IMR-90 (cell line): ENCODE measurements around the gene C16orf92. TPM values are rescaled to one million over a fixed set of nuclear protein-coding genes. Genes with fewer than 3 reads are reported as not detected.

Source experiments
- ATAC-seq: fragments of 200-7000 bp; cut with Tn5 transposase; 2 replicates; pipeline ENCODE4 v1.9.1; 2020; ENCODE audit warnings: low read depth, mild to moderate bottlenecking, moderate library complexity
- BruUV-seq: library from RNA; stranded (reverse); fragments of 400-500 nt; replicated peaks from 2 replicates; lab custom pipeline; 2021; lab: Mats Ljungman, UMichigan
- CTCF ChIA-PET: fragments of 300-600 bp; formaldehyde crosslinking; extraction: SDS; loops from one replicate; lab custom pipeline; 2021; ENCODE audit warnings: antibody characterized with exemption; lab: Yijun Ruan, JAX
- POLR2A ChIA-PET: fragments of 300-600 bp; sonication (Branson Sonifier 250); formaldehyde crosslinking; loops from one replicate; lab custom pipeline; 2022; ENCODE audit warnings: antibody characterized with exemption; ENCODE audit not compliant: unreplicated experiment; lab: Charles Lee
- DNase-seq: peaks from one replicate; pipeline ENCODE4 v3.0.0; 2013
- H2AFZ ChIP-seq: replicated peaks from 2 replicates; pipeline ENCODE3; 2013; ENCODE audit warnings: low read length, mild to moderate bottlenecking; ENCODE audit not compliant: poor library complexity
- H2AK5ac ChIP-seq: 2 replicates; pipeline ENCODE4 v1.6.1; 2013; ENCODE audit warnings: low read depth, low read length, inconsistent platforms
- H2AK9ac ChIP-seq: replicated peaks from 2 replicates; pipeline ENCODE3; 2013; ENCODE audit warnings: mild to moderate bottlenecking, low read depth, low read length, moderate library complexity; ENCODE audit not compliant: poor library complexity
- H2BK120ac ChIP-seq: 2 replicates; pipeline ENCODE4 v1.6.1; 2013; ENCODE audit warnings: low read depth, low read length, inconsistent platforms
- H2BK15ac ChIP-seq: 3 replicates; pipeline ENCODE4 v1.6.1; 2013; ENCODE audit warnings: low read depth, low read length, inconsistent platforms
- H2BK20ac ChIP-seq: 2 replicates; pipeline ENCODE4 v1.6.1; 2013; ENCODE audit warnings: low read depth, mild to moderate bottlenecking, inconsistent platforms, low read length, moderate library complexity
- H2BK5ac ChIP-seq: 2 replicates; pipeline ENCODE4 v1.6.1; 2013; ENCODE audit warnings: mild to moderate bottlenecking, low read depth, low read length, inconsistent platforms; ENCODE audit not compliant: poor library complexity, severe bottlenecking
- H3K14ac ChIP-seq: replicated peaks from 2 replicates; pipeline ENCODE4 v1.6.1; 2013; ENCODE audit warnings: low read depth, low read length, inconsistent platforms
- H3K18ac ChIP-seq: 2 replicates; pipeline ENCODE4 v1.6.1; 2013; ENCODE audit warnings: low read depth, low read length, control low read depth
- H3K23ac ChIP-seq: 2 replicates; pipeline ENCODE4 v1.6.1; 2013; ENCODE audit warnings: low read depth, low read length, inconsistent platforms
- H3K27ac ChIP-seq: 2 replicates; pipeline ENCODE4 v1.5.1; 2013; ENCODE audit warnings: mild to moderate bottlenecking, control low read depth, low read length; ENCODE audit not compliant: insufficient read depth
- H3K27me3 ChIP-seq: 2 replicates; pipeline ENCODE4 v1.6.1; 2013; ENCODE audit warnings: low read length; ENCODE audit not compliant: control insufficient read depth, insufficient read depth
- H3K36me3 ChIP-seq: 2 replicates; pipeline ENCODE4 v1.6.1; 2013; ENCODE audit warnings: low read length, mixed read lengths; ENCODE audit not compliant: control insufficient read depth, insufficient read depth
- H3K4ac ChIP-seq: 2 replicates; pipeline ENCODE4 v1.6.1; 2013; ENCODE audit warnings: low read depth, low read length, inconsistent platforms
- H3K4me1 ChIP-seq: 2 replicates; pipeline ENCODE4 v1.6.1; 2013; ENCODE audit warnings: low read length, mixed read lengths; ENCODE audit not compliant: control insufficient read depth, insufficient read depth
- H3K4me2 ChIP-seq: 2 replicates; pipeline ENCODE4 v1.6.1; 2013; ENCODE audit warnings: low read depth, mild to moderate bottlenecking, control low read depth, low read length, moderate library complexity
- H3K4me3 ChIP-seq: 2 replicates; pipeline ENCODE4 v1.5.1; 2013; ENCODE audit warnings: low read depth, mild to moderate bottlenecking, control low read depth, low read length, moderate library complexity; ENCODE audit not compliant: insufficient read depth
- H3K56ac ChIP-seq: 2 replicates; pipeline ENCODE4 v1.6.1; 2013; ENCODE audit warnings: low read length, inconsistent platforms; ENCODE audit not compliant: insufficient read depth; ENCODE audit errors: extremely low read depth
- H3K79me1 ChIP-seq, 2 experiments: 2 replicates each; pipeline ENCODE4 v1.6.1; 2013; ENCODE audit warnings: low read length in 2 of 2, inconsistent platforms in 1 of 2, low read depth in 1 of 2
- H3K9ac ChIP-seq: 2 replicates; pipeline ENCODE4 v1.6.1; 2013; ENCODE audit warnings: low read depth, low read length, control low read depth
- H3K9me1 ChIP-seq: 2 replicates; pipeline ENCODE4 v1.6.1; 2013; ENCODE audit warnings: low read length, inconsistent platforms; ENCODE audit not compliant: insufficient read depth
- H3K9me3 ChIP-seq: 2 replicates; pipeline ENCODE4 v1.6.1; 2013; ENCODE audit warnings: low read length; ENCODE audit not compliant: control insufficient read depth, insufficient read depth
- H4K20me1 ChIP-seq: 2 replicates; pipeline ENCODE4 v1.6.1; 2013; ENCODE audit warnings: low read length, inconsistent platforms; ENCODE audit not compliant: insufficient read depth
- H4K5ac ChIP-seq: 2 replicates; pipeline ENCODE4 v1.6.1; 2013; ENCODE audit warnings: mild to moderate bottlenecking, low read depth, low read length, control low read depth
- H4K8ac ChIP-seq, 2 experiments: 2 replicates each; pipeline ENCODE4 v1.6.1; 2013; ENCODE audit warnings: low read depth in 2 of 2, low read length in 2 of 2, control low read depth in 1 of 2, inconsistent platforms in 1 of 2
- H4K91ac ChIP-seq: 2 replicates; pipeline ENCODE4 v1.6.1; 2013; ENCODE audit warnings: low read depth, low read length, inconsistent platforms; ENCODE audit not compliant: insufficient read depth
- BHLHE40 ChIP-seq: fragments of 150-350 bp; IDR thresholded peaks from 2 replicates; pipeline ENCODE4 v1.6.1; 2016; ENCODE audit warnings: mild to moderate bottlenecking, low read depth, low read length
- CEBPB ChIP-seq: IDR thresholded peaks from 2 replicates; pipeline ENCODE4 v1.6.1; 2012; ENCODE audit warnings: low read depth, low read length, improper control_type of control experiment
- CHD1 ChIP-seq: IDR thresholded peaks from 2 replicates; pipeline ENCODE4 v1.6.1; 2012; ENCODE audit warnings: low read depth, low read length, improper control_type of control experiment
- FOS ChIP-seq: fragments of 150-350 bp; IDR thresholded peaks from 2 replicates; pipeline ENCODE4 v1.6.1; 2016; ENCODE audit warnings: low read depth, low read length
- MAZ ChIP-seq: IDR thresholded peaks from 2 replicates; pipeline ENCODE4 v1.6.1; 2012; ENCODE audit warnings: low read depth, mild to moderate bottlenecking, low read length, improper control_type of control experiment, moderate library complexity, borderline replicate concordance
- MXI1 ChIP-seq: IDR thresholded peaks from 2 replicates; pipeline ENCODE4 v1.6.1; 2012; ENCODE audit warnings: low read depth, mild to moderate bottlenecking, low read length, moderate library complexity, borderline replicate concordance
- NFE2L2 ChIP-seq: fragments of 150-350 bp; IDR thresholded peaks from 2 replicates; pipeline ENCODE4 v1.6.1; 2016; ENCODE audit warnings: low read depth, mild to moderate bottlenecking, low read length
- POLR2A ChIP-seq: IDR thresholded peaks from 2 replicates; pipeline ENCODE4 v1.6.1; 2012; ENCODE audit warnings: mild to moderate bottlenecking, low read depth, low read length
- RAD21 ChIP-seq: IDR thresholded peaks from 2 replicates; pipeline ENCODE4 v1.6.1; 2012; ENCODE audit warnings: low read length, improper control_type of control experiment
- RCOR1 ChIP-seq: IDR thresholded peaks from 2 replicates; pipeline ENCODE4 v1.6.1; 2012; ENCODE audit warnings: mild to moderate bottlenecking, low read length, improper control_type of control experiment; ENCODE audit not compliant: insufficient replicate concordance
- RFX5 ChIP-seq: IDR thresholded peaks from 2 replicates; pipeline ENCODE4 v1.8.0; 2012; ENCODE audit warnings: low read depth, mild to moderate bottlenecking, low read length, moderate library complexity
- SMC3 ChIP-seq: fragments of 150-350 bp; IDR thresholded peaks from 2 replicates; pipeline ENCODE4 v1.6.1; 2016; ENCODE audit warnings: low read depth, mild to moderate bottlenecking, antibody characterized with exemption, low read length, moderate library complexity
- WGBS, 2 experiments: methylation state at CpG; one replicate each; pipeline versions ENCODE4 v1.1.5 to v1.1.7; 2013; ENCODE audit warnings: missing lambda C conversion rate in 2 of 2; ENCODE audit not compliant: insufficient read length in 1 of 2; ENCODE audit errors: extremely low coverage in 2 of 2; 5-methylcytosine and 5-hydroxymethylcytosine counted together
- dilution Hi-C: fragments of 300-500 bp; cut with HindIII; formaldehyde crosslinking; loops from one replicate; pipeline ENCODE4 v1.14.3; 2018; ENCODE audit warnings: low sequenced_read_pairs; ENCODE audit not compliant: unreplicated experiment
- in situ Hi-C: fragments of 300-500 bp; cut with MboI; formaldehyde crosslinking; loops from 3 replicates; pipeline ENCODE4 v1.14.3; 2019; ENCODE audit warnings: low sequenced_read_pairs, inconsistent platforms, mixed read lengths
- intact Hi-C: fragments of 100-400 bp; cut with micrococcal nuclease; formaldehyde crosslinking; loops from 2 replicates; pipeline ENCODE4 v1.10.0; 2022
- polyA plus RNA-seq, 3 experiments: library from polyadenylated mRNA; depleted of rRNA; stranded (reverse); fragments of >200 nt; gene quantifications; 2 replicates each; pipeline ENCODE4 v1.2.3, GENCODE V29; 2012; ENCODE audit warnings: low replicate concordance in 1 of 3
- total RNA-seq: library from RNA; depleted of rRNA; stranded (reverse); fragments of >200 nt; gene quantifications from 2 replicates; pipeline ENCODE4 v1.2.3, GENCODE V29; 2012
- TF ChIP-seq, protein P1 (sequence below): fragments of 150-350 bp; IDR thresholded peaks from 2 replicates; pipeline ENCODE4 v1.6.1; 2017; ENCODE audit warnings: mild to moderate bottlenecking, antibody characterized with exemption, low read length, low read depth
- TF ChIP-seq, protein P2 (sequence below): conservative IDR thresholded peaks from 2 replicates; pipeline ENCODE4 v1.5.1; 2012; ENCODE audit warnings: mild to moderate bottlenecking, low read depth, low read length, improper control_type of control experiment
- TF ChIP-seq, protein P3 (sequence below): fragments of 150-350 bp; IDR thresholded peaks from 2 replicates; pipeline ENCODE4 v1.6.1; 2016; ENCODE audit warnings: low read depth, mild to moderate bottlenecking, low read length, moderate library complexity, borderline replicate concordance

C16orf92 gene
- total and polyA plus RNA-seq, 2 of the 4 experiments (the other 2 are of a cell fraction), result not detected

GRCh38 chr16:30009085-30009862, 13.7 kb upstream of the C16orf92 start:
- Histone ChIP-seq H3K56ac (no peak overlapping the region), H3K4me2 (no peak overlapping the region), H3K23ac (no peak overlapping the region), H3K9me1 (no peaks in the 10 kb centered on the region), H3K79me1 (no peaks in the 10 kb centered on the region; a peak in 1 of 4 replicates), H4K8ac (no peak overlapping the region), H3K4ac (no peak overlapping the region), H3K27me3 (peaks cover 27% of the 10 kb centered on the region), H2BK120ac (no peak overlapping the region), H3K14ac (no peak overlapping the region), H3K18ac (no peak overlapping the region), H3K4me1 (no peaks in the 10 kb centered on the region; the same call in 1 of the 2 replicates), H2BK15ac (no peak overlapping the region), H2AFZ (no peak overlapping the region), H2AK5ac (no peak overlapping the region), H2BK20ac (no peak overlapping the region), H2BK5ac (no peak overlapping the region), H3K36me3 (no peaks in the 10 kb centered on the region), H3K9me3 (no peaks in the 10 kb centered on the region), H4K20me1 (no peaks in the 10 kb centered on the region; the same call in 1 of the 2 replicates), H3K9ac (no peak overlapping the region), H4K91ac (no peak overlapping the region), H2AK9ac (no peak overlapping the region), H4K5ac (no peak overlapping the region), H3K27ac (no peak overlapping the region), H3K4me3 (no peak overlapping the region)
- no peak for ATAC-seq
- CTCF ChIA-PET, result no interaction called here
- dilution Hi-C loops (no loop called here), in situ Hi-C loops (no loop called here), intact Hi-C loops (no loop called here)
- BruUV-seq, result no TSS peak
- no peak for DNase-seq
- POLR2A ChIA-PET, result no interaction called here
- WGBS, 2 experiments, result 38% methylated on average over 6 of the region's 26 CpGs; no CpG with 5 or more reads in 1 of the 2 experiments
- TF ChIP-seq, protein P1, sequence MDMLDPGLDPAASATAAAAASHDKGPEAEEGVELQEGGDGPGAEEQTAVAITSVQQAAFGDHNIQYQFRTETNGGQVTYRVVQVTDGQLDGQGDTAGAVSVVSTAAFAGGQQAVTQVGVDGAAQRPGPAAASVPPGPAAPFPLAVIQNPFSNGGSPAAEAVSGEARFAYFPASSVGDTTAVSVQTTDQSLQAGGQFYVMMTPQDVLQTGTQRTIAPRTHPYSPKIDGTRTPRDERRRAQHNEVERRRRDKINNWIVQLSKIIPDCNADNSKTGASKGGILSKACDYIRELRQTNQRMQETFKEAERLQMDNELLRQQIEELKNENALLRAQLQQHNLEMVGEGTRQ, result no peak
- TF ChIP-seq, protein P2, sequence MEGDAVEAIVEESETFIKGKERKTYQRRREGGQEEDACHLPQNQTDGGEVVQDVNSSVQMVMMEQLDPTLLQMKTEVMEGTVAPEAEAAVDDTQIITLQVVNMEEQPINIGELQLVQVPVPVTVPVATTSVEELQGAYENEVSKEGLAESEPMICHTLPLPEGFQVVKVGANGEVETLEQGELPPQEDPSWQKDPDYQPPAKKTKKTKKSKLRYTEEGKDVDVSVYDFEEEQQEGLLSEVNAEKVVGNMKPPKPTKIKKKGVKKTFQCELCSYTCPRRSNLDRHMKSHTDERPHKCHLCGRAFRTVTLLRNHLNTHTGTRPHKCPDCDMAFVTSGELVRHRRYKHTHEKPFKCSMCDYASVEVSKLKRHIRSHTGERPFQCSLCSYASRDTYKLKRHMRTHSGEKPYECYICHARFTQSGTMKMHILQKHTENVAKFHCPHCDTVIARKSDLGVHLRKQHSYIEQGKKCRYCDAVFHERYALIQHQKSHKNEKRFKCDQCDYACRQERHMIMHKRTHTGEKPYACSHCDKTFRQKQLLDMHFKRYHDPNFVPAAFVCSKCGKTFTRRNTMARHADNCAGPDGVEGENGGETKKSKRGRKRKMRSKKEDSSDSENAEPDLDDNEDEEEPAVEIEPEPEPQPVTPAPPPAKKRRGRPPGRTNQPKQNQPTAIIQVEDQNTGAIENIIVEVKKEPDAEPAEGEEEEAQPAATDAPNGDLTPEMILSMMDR, result no peak
- no peak for TF ChIP-seq BHLHE40
- no peak for TF ChIP-seq FOS
- no peak for TF ChIP-seq NFE2L2
- TF ChIP-seq RFX5, result no peak
- TF ChIP-seq MXI1, result no peak
- TF ChIP-seq POLR2A, result no peak
- no peak for TF ChIP-seq RCOR1
- TF ChIP-seq RAD21, result no peak
- no peak for TF ChIP-seq CHD1
- no peak for TF ChIP-seq MAZ
- TF ChIP-seq, protein P3, sequence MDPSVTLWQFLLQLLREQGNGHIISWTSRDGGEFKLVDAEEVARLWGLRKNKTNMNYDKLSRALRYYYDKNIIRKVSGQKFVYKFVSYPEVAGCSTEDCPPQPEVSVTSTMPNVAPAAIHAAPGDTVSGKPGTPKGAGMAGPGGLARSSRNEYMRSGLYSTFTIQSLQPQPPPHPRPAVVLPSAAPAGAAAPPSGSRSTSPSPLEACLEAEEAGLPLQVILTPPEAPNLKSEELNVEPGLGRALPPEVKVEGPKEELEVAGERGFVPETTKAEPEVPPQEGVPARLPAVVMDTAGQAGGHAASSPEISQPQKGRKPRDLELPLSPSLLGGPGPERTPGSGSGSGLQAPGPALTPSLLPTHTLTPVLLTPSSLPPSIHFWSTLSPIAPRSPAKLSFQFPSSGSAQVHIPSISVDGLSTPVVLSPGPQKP, result no peak
- no peak for TF ChIP-seq CEBPB
- no peak for TF ChIP-seq SMC3
